Measurements from ENCODE around the gene CST5. TPM values are rescaled to one million over a fixed set of nuclear protein-coding genes. Genes with fewer than 3 reads are reported as not detected.
"Not testable (repeated sequence)": the region's sequence is repeated elsewhere in the genome, so short reads cannot be mapped to it uniquely, and the experiment has no call there.

The CST5 gene
- total and polyA plus RNA-seq, 2 donors (not counting 3 experiments of a cell fraction or from before 2014, with no cell fraction given), result not detected

DNA sequence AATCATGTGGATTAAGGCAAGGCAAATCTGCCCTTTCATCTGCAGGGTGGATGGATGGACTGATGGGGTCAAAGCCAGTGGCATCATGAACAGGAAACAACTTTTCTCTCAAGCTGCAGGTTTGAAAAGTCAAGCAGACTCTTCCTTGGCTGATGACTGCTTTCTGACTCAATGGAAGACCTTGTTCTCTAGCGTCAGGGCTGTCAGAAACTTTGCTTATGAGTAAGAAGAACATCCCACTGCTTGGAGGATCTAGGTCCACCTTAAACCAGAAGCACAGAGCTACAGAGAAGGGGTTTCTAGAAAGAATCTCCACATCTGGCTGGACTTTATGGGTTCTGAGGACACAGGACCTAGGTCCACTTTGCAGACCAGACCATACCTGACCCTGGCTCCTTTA lies 36.3 kb upstream of the CST5 start:
- H3K4me2 ChIP-seq (ENCODE audit: insufficient read depth, low read length), result no peak overlapping the region
- no peak overlapping the region for H2AFZ ChIP-seq (ENCODE audit: low read depth, low read length)
- no peak overlapping the region for H3K27ac ChIP-seq (ENCODE audit: insufficient read depth, low read depth, low read length)
- intact Hi-C loops (cut with micrococcal nuclease), result no loop called here
- no peaks in the 10 kb centered on the region for H3K9me1 ChIP-seq (replicated peaks; ENCODE audit: control insufficient read depth, extremely low read depth, insufficient read depth, low read length)
- H3K4me3 ChIP-seq (replicated peaks in 1 of 3; ENCODE audit: insufficient read depth in 1 of 3, low read depth in 1 of 3, low read length in 3 of 3), result no peak overlapping the region
- no peaks in the 10 kb centered on the region for H4K20me1 ChIP-seq (replicated peaks; ENCODE audit: control insufficient read depth, extremely low read depth, insufficient read depth, low read length)
- H3K79me2 ChIP-seq (ENCODE audit: control insufficient read depth, insufficient read depth, low read length), result no peaks in the 10 kb centered on the region
- H3K4me1 ChIP-seq (ENCODE audit: control insufficient read depth, extremely low read depth, insufficient read depth, low read length), result no peaks in the 10 kb centered on the region
- TF ChIP-seq GATA2 (IDR thresholded peaks at IDR 0.05; ENCODE audit: insufficient read depth, insufficient read length, low read depth, low read length), result no peak
- TF ChIP-seq EZH2 (IDR thresholded peaks at IDR 0.05; ENCODE audit: borderline replicate concordance, low read depth, low read length, severe bottlenecking), result no peak
- no peak for TF ChIP-seq MYC (IDR thresholded peaks at IDR 0.05; ENCODE audit: low read depth, low read length)
- TF ChIP-seq CTCF (IDR thresholded peaks at IDR 0.05; ENCODE audit: extremely low read depth in 1 of 2, insufficient read depth in 1 of 2, low read depth in 1 of 2, low read length in 2 of 2), result no peak
- no peak for TF ChIP-seq FOS (IDR thresholded peaks at IDR 0.05; ENCODE audit: borderline replicate concordance, insufficient read depth, low read length)
- no peak for TF ChIP-seq JUN (IDR thresholded peaks at IDR 0.05; ENCODE audit: borderline replicate concordance, insufficient read depth, insufficient read length, low read depth)
- no peak for TF ChIP-seq POLR2A (IDR thresholded peaks at IDR 0.05; ENCODE audit: low read depth, low read length)
- TF ChIP-seq POLR2AphosphoS5 (IDR thresholded peaks at IDR 0.05; ENCODE audit: insufficient read depth, low read depth, low read length), result no peak
- TF ChIP-seq, protein P1, sequence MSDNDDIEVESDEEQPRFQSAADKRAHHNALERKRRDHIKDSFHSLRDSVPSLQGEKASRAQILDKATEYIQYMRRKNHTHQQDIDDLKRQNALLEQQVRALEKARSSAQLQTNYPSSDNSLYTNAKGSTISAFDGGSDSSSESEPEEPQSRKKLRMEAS (IDR thresholded peaks at IDR 0.05; ENCODE audit: insufficient read depth, insufficient read length), result no peak
- ChIA-PET CTCF (no interaction called here), POLR2A (no interaction called here)
- H3K9me3 ChIP-seq (replicated peaks; ENCODE audit: control insufficient read depth, insufficient read depth, low read length), result no peaks in the 10 kb centered on the region
- no peak overlapping the region for H3K9ac ChIP-seq (replicated peaks; ENCODE audit: extremely low read depth, insufficient read depth, low read length)
- dilution Hi-C loops (cut with MboI; ENCODE audit: extremely low pct_ligation_motif_present, low sequenced_read_pairs), result no loop called here
- no peaks in the 10 kb centered on the region for H3K36me3 ChIP-seq (ENCODE audit: control insufficient read depth in 2 of 2, extremely low read depth in 1 of 2, insufficient read depth in 2 of 2, low read length in 2 of 2)
- FAIRE-seq (no peak), DNase-seq (ENCODE audit: low read depth, low spot score) (no peak)
- BruUV-seq (replicated peaks), result no TSS peak
- peaks cover 0 to 2% of the 10 kb centered on the region in 2 experiments for H3K27me3 ChIP-seq (ENCODE audit: control insufficient read depth in 2 of 2, insufficient read depth in 2 of 2, low read length in 2 of 2)

DNA sequence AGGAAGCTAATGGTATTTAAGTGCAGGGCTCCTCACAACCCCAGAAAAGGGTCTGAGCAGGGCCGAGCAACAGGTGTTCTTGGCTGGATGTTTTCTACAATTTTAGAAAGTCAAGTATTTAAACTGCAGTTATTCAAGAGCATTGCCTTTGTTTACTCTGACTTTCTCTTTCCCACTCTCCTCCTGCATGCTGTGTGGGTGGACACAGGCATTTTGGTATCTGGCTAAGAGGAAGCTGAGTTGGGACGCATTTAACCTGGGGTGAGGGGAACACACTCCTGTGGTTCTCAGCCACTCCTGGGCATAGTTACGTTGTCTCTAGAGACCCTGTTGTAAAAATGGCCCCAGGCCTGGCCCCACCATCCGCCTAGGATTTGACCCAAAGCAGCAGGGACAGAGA lies 34.9 kb upstream of the CST5 start:
- H3K27me3 ChIP-seq (ENCODE audit: control insufficient read depth in 2 of 2, insufficient read depth in 2 of 2, low read length in 2 of 2); H3K4me1 ChIP-seq (ENCODE audit: control insufficient read depth, extremely low read depth, insufficient read depth, low read length); H3K27ac ChIP-seq (ENCODE audit: insufficient read depth, low read depth, low read length); H3K9ac ChIP-seq (replicated peaks; ENCODE audit: extremely low read depth, insufficient read depth, low read length); dilution Hi-C loops (cut with MboI; ENCODE audit: extremely low pct_ligation_motif_present, low sequenced_read_pairs); H3K4me3 ChIP-seq (replicated peaks in 1 of 3; ENCODE audit: insufficient read depth in 1 of 3, low read depth in 1 of 3, low read length in 3 of 3); intact Hi-C loops (cut with micrococcal nuclease); H3K79me2 ChIP-seq (ENCODE audit: control insufficient read depth, insufficient read depth, low read length); H4K20me1 ChIP-seq (replicated peaks; ENCODE audit: control insufficient read depth, extremely low read depth, insufficient read depth, low read length); H3K9me3 ChIP-seq (replicated peaks; ENCODE audit: control insufficient read depth, insufficient read depth, low read length); BruUV-seq (replicated peaks); DNase-seq (ENCODE audit: low read depth, low spot score); POLR2A ChIA-PET; H3K36me3 ChIP-seq (ENCODE audit: control insufficient read depth in 2 of 2, extremely low read depth in 1 of 2, insufficient read depth in 2 of 2, low read length in 2 of 2); H3K4me2 ChIP-seq (ENCODE audit: insufficient read depth, low read length); H2AFZ ChIP-seq (ENCODE audit: low read depth, low read length); FAIRE-seq; H3K9me1 ChIP-seq (replicated peaks; ENCODE audit: control insufficient read depth, extremely low read depth, insufficient read depth, low read length); CTCF ChIA-PET: not testable (repeated sequence)

All from endothelial cell of umbilical vein (primary cell).